AG09319 (cell line): ENCODE measurements around the gene HDGFL2.

ENCODE experiments used
- DNase-seq: peaks from one replicate; pipeline ENCODE4 v3.0.0-alpha.2; 2010; ENCODE audit warnings: low read depth; ENCODE audit errors: extremely low read depth
- CTCF ChIP-seq: IDR thresholded peaks from 2 replicates; pipeline ENCODE4 v1.5.1; 2011; ENCODE audit warnings: low read depth, mild to moderate bottlenecking, inconsistent platforms, low read length, moderate library complexity

The HDGFL2 gene

GRCh38 chr19:4472174-4472974, at the start of gene HDGFL2:
Gene HDGFL2, plus strand, starts transcription at chr19:4472297. Its CDS starts 54 bp downstream, at chr19:4472351.
- DNase-seq, result no peak
- TF ChIP-seq CTCF, result no peak

DNA sequence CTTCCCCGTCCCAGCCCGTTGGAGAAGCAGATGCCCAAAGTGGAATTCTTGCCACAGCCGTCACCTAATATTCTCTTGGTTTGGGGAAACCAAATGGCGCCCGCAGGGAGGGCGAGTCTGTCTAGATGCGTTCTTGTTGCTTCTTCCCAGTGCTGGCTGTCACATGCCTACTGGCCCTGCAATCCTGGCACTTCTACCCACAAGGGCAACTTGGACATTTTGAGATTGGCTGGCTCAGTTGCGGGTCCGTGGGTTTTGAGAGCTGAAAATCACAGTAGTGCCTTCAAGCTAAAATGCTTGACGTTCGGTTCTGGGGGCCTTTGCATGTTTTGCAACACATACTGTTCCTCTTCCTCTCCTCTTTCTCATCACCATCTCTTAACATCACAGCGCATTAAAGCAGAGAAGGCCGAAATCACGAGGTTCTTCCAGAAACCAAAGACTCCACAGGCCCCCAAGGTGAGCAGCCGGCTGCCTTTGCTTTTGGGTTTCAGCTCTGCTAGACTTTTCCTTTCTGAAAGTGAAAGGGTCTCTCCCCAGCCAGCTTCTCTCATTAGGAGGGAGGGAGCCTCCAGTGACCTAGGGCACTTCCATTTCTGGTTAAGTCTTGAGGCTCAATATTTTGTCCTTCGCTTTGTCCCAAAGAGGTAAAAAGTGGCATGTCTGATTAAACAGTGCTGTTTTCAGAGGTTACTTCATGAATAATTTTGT, 48.5 kb upstream of the HDGFL2 start:
- TF ChIP-seq CTCF, result no peak
- DNase-seq, result no peak

DNA sequence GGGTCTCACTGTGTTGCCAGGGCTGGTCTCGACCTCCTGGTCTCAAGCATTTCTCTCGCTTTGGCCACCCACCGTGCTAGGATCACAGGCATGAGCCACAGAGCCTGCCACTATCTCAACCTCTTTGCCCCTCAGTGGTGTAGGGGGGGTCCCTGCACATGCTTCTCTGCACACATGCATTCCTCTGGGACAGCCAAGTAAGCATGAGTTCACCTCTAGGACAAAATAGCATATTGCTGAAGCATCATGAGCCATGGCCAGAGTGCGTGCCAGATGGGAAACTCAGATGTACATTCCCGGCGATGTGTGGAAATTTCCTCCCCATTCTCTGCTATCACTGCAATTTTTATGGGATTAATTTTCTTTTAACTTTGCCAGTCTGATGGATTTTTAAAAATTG, 46.6 kb upstream of the HDGFL2 start:
- TF ChIP-seq CTCF, result no peak
- DNase-seq, result peak; percentile 34

DNA sequence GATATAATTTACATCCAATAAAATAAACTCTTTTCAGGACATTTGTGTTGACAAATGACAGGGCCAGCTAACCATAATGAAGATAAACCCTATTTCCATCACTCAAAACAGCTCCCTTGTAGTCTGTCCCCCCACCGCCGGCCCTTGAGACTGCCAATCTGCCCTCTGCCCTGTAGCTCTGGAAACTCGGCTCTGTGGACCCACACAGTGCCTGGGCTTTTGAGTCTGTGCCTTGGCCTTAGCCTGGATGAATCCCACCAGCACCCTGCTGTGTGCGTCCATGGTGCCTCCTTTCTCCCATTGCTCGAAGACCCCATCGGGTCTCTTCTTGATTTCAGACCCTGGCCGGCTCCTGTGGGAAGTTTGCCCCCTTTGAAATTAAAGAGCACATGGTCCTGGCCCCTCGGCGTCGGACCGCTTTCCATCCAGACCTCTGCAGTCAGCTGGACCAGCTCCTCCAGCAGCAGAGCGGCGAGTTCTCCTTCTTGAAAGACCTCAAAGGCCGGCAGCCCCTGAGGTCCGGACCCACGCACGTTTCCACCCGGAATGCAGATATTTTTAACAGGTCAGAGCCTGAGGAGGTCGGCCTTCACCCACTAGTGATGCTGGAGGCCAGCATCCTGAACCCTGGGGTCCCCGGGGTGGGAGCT, 43.6 kb upstream of the HDGFL2 start:
- DNase-seq, result no peak

GRCh38 chr19:4429256-4429655, 42.8 kb upstream of the HDGFL2 start:
- DNase-seq, result no peak
- no peak for TF ChIP-seq CTCF

More for the DNA sequence above, 43.6 kb upstream of the HDGFL2 start:
- no peak for TF ChIP-seq CTCF

- no peak for TF ChIP-seq CTCF
These were observed 42.3 kb upstream of the HDGFL2 start for GRCh38 chr19:4429771-4430171.

DNA sequence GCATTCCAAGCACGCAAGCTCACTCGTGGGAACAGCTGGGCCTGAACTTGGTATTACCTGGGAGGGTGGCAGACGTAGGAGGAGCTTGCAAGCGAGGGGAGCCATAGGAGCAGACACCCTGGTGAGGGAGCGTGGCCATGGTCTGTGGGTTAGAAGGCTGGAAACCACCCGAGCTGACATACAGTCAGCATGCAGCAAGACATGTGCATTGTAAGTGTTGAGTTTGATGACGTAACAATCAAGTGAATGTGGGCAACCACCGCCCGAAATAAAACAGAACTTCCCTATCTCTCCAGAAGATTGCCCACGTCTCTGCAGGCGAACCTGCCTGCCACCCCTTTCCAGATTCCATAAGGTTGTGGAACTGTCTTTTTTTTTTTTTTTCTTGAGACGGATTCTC, 41.3 kb upstream of the HDGFL2 start:
- no peak for DNase-seq
- no peak for TF ChIP-seq CTCF

More at GRCh38 chr19:4429771-4430171, 42.3 kb upstream of the HDGFL2 start:
- no peak for DNase-seq
